Measurements from ENCODE around the gene SETD4.

The SETD4 gene

GRCh38 chr21:36005879-36006400, 54.4 kb downstream of the SETD4 start:
- DNase-seq (ENCODE audit: low read depth): no peak

DNA sequence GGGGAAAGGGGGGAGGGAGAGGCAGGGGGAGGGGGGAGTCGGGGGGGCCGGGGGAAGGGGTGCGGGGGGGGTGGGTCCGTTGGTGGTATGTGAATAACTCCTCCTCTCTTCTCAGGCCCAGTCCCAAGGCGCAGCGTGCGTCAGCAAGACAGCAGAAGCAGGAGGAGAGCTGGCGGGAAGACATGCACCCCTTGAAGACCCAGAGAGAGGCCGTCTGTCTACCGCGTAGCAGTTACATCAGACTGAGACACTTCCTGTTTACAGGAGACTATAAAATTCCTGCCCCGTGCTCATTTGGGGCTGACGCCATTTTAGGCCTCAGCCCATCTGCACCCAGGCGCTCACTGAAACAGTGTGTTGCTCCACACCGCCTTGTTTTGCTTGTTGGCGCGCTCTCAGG, 55.3 kb downstream of the SETD4 start:
- DNase-seq (ENCODE audit: low read depth): no peak

DNA sequence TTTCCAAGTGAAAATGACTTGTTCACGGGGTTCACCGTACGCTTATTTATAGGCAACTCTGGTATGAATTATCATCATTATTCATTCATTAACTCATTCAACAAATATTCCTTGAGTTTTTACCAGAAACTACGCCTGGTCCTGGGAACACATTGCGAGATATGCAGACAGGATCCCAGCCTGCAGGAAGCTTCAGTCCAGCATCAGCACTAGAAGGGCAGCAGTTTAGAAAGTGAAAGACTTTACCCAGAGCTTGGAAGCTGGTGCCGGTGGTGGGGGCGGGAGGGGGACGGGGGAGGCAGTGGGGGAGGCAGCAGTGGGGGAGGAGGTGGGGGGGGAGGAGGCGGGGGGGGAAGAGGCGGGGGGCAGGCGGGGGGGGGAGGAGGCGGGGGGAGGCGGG, 55.9 kb downstream of the SETD4 start:
- DNase-seq (ENCODE audit: low read depth): no peak

GRCh38 chr21:36003776-36004175, 56.5 kb downstream of the SETD4 start:
- DNase-seq (ENCODE audit: low read depth): no peak

DNA sequence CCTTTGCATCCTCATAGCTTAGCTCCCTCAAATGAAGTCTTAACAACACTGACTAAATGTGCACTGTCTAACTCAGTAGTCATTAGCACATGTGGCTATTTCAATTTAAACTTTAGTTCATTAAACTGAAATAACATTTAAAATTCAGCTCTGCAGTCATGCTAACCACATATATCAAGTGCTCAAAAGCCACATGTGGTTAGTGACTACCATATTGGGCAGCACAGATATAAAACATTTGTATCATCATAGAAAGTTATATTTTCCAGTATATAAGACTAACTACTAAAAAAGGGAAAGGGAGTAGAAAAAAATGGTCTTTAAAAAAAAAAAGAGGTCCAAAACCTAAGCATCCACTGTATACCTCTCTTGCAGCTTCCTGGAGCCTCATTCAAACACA, 64.1 kb downstream of the SETD4 start:
- DNase-seq (ENCODE audit: low read depth): no peak

- DNase-seq (ENCODE audit: low read depth): no peak
These were observed 64.7 kb downstream of the SETD4 start for GRCh38 chr21:35995522-35996088.

- no peak for DNase-seq (ENCODE audit: low read depth)
These were observed 65.7 kb downstream of the SETD4 start for GRCh38 chr21:35994613-35995012.

DNA sequence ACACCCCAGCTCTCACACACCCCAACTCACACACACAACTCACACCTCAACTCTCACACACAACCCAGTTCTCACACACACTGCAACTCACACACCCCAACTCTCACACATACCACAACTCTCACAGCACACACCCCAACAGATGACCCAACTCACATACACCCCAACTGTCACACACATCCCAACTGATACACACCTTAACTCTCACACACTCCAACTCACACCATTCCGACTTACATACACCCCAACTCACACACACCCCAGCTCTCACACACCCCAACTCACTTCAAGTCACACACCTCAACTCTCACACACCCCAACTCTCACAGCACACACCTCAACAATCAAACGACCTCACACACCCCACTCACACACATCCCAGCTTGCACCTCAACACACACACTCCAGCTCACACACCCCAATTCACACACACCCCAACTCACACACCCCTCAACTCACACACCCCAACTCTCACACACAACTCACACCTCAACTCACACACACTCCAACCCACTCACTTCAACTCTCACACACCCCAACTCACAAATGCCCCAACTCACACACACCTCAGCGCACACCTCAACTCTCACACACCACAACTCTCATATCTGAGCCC, 66.3 kb downstream of the SETD4 start:
- DNase-seq (ENCODE audit: low read depth): no peak

- DNase-seq (ENCODE audit: low read depth): no peak
These were observed 69.2 kb downstream of the SETD4 start for GRCh38 chr21:35991131-35991530.

GRCh38 chr21:35990609-35991008, 69.7 kb downstream of the SETD4 start:
- DNase-seq (ENCODE audit: low read depth): no peak

GRCh38 chr21:35989138-35989735, 71.1 kb downstream of the SETD4 start:
- DNase-seq (ENCODE audit: low read depth): no peak

GRCh38 chr21:35988416-35989137, 71.7 kb downstream of the SETD4 start:
- DNase-seq (ENCODE audit: low read depth): no peak

- no peak for DNase-seq (ENCODE audit: low read depth)
These were observed 72.9 kb downstream of the SETD4 start for GRCh38 chr21:35987475-35987874.

- DNase-seq (ENCODE audit: low read depth): no peak
These were observed 75.5 kb downstream of the SETD4 start for GRCh38 chr21:35984654-35985361.
